SK-N-SH (cell line): ENCODE results near the gene CPXM1. TPM values are rescaled to one million over a fixed set of nuclear protein-coding genes. Genes with fewer than 3 reads are reported as not detected.

Experiments
- CTCF ChIA-PET: fragments of 300-600, 350-600 bp; formaldehyde crosslinking; extraction: SDS; loops from one replicate; lab custom pipeline; 2021; lab: Yijun Ruan, JAX
- POLR2A ChIA-PET: fragments of 350-600 bp; sonication (Branson Sonifier 250); formaldehyde crosslinking; extraction: SDS; loops from one replicate; lab custom pipeline; 2020; ENCODE audit warnings: antibody characterized with exemption, inconsistent platforms; lab: Yijun Ruan, JAX
- DNase-seq: peaks from one replicate; pipeline ENCODE4 v3.0.0; 2012
- H2AFZ ChIP-seq: fragments of 200-600 bp; sonication (generic); 2 replicates; pipeline ENCODE4 v1.8.1; 2016; ENCODE audit warnings: antibody characterized with exemption, mild to moderate bottlenecking, low read depth
- H3F3A ChIP-seq: fragments of 200-600 bp; sonication (generic); replicated peaks from 2 replicates; pipeline ENCODE3; 2016; ENCODE audit warnings: antibody characterized with exemption, mild to moderate bottlenecking; ENCODE audit not compliant: insufficient read depth
- H3K27ac ChIP-seq, 2 experiments: fragments of 200-500 bp in 1 of 2; fragments of 200-600 bp in 1 of 2; sonication (Bioruptor generic) in 1 of 2; sonication (generic), shearing (Covaris generic) in 1 of 2; 2 replicates each; pipeline versions ENCODE4 v1.5.1 to v1.6.1; 2014 to 2016; ENCODE audit warnings: low read depth in 2 of 2, inconsistent platforms in 1 of 2, low read length in 1 of 2, mild to moderate bottlenecking in 1 of 2, mixed read lengths in 1 of 2
- H3K27me3 ChIP-seq: fragments of 200-600 bp; sonication (generic), shearing (Covaris generic); 2 replicates; pipeline ENCODE4 v1.6.1; 2016; ENCODE audit warnings: mixed run types; ENCODE audit not compliant: insufficient read depth
- H3K36me3 ChIP-seq, 2 experiments: fragments of 200-500 bp in 1 of 2; fragments of 200-600 bp in 1 of 2; sonication (Bioruptor generic) in 1 of 2; sonication (generic) in 1 of 2; replicated peaks in 1 of 2; 2 replicates each; pipeline versions ENCODE3 to v1.5.1; 2014 to 2016; ENCODE audit warnings: low read length in 1 of 2, mild to moderate bottlenecking in 1 of 2; ENCODE audit not compliant: insufficient read depth in 2 of 2, control insufficient read depth in 1 of 2
- H3K4me1 ChIP-seq, 2 experiments: fragments of 200-500 bp in 1 of 2; fragments of 200-600 bp in 1 of 2; sonication (Bioruptor generic) in 1 of 2; sonication (generic), shearing (Covaris generic) in 1 of 2; 2 replicates each; pipeline versions ENCODE4 v1.5.1 to v1.6.1; 2014 to 2016; ENCODE audit warnings: low read depth in 1 of 2, low read length in 1 of 2, mixed run types in 1 of 2; ENCODE audit not compliant: insufficient read depth in 2 of 2, control insufficient read depth in 1 of 2
- H3K4me2 ChIP-seq: fragments of 200-600 bp; sonication (generic), shearing (Covaris generic); 2 replicates; pipeline ENCODE4 v1.6.1; 2017; ENCODE audit warnings: mixed run types
- H3K4me3 ChIP-seq, 2 experiments: fragments of 200-500 bp in 1 of 2; fragments of 200-600 bp in 1 of 2; sonication (Bioruptor generic) in 1 of 2; sonication (generic), shearing (Covaris generic) in 1 of 2; 2 replicates each; pipeline versions ENCODE4 v1.5.1 to v1.8.1; 2014 to 2016; ENCODE audit warnings: low read depth in 2 of 2, inconsistent platforms in 1 of 2, low read length in 1 of 2, mild to moderate bottlenecking in 1 of 2, mixed read lengths in 1 of 2, moderate library complexity in 1 of 2
- H3K79me2 ChIP-seq: fragments of 200-600 bp; sonication (generic); 2 replicates; pipeline ENCODE4 v1.8.1; 2017; ENCODE audit warnings: mild to moderate bottlenecking; ENCODE audit not compliant: insufficient read depth
- H3K9ac ChIP-seq: fragments of 200-600 bp; sonication (generic); 2 replicates; pipeline ENCODE4 v1.6.1; 2017; ENCODE audit warnings: mixed run types
- H3K9me2 ChIP-seq: fragments of 200-600 bp; sonication (generic); 2 replicates; pipeline ENCODE4 v1.6.1; 2017; ENCODE audit warnings: mixed run types
- H3K9me3 ChIP-seq: fragments of 200-600 bp; sonication (generic); 2 replicates; pipeline ENCODE4 v1.6.1; 2017; ENCODE audit warnings: mixed run types, mild to moderate bottlenecking, moderate library complexity
- H4K20me1 ChIP-seq: fragments of 200-600 bp; sonication (generic); 2 replicates; pipeline ENCODE4 v1.6.1; 2017; ENCODE audit warnings: mild to moderate bottlenecking, mixed run types; ENCODE audit not compliant: insufficient read depth
- CHD2 ChIP-seq: fragments of 150-350 bp; IDR thresholded peaks from 2 replicates; pipeline ENCODE4 v1.6.1; 2018; ENCODE audit warnings: low read length; ENCODE audit not compliant: partially characterized antibody
- ELF1 ChIP-seq: IDR thresholded peaks from 2 replicates; pipeline ENCODE4 v1.4.0; 2012
- EP300 ChIP-seq, 2 experiments: IDR thresholded peaks; 2 replicates each; pipeline versions ENCODE4 v1.4.0 to v1.6.1; 2012; ENCODE audit warnings: borderline replicate concordance in 1 of 2, low read depth in 1 of 2, low read length in 1 of 2
- EZH2phosphoT487 ChIP-seq: fragments of 200-600 bp; sonication (generic); IDR thresholded peaks from 2 replicates; pipeline ENCODE4 v1.6.1; 2017; ENCODE audit warnings: low read depth, mixed run types, mild to moderate bottlenecking, antibody characterized with exemption, moderate library complexity, borderline replicate concordance
- GABPA ChIP-seq: IDR thresholded peaks from 2 replicates; pipeline ENCODE4 v1.4.0; 2012; ENCODE audit warnings: low read depth, mild to moderate bottlenecking
- MXI1 ChIP-seq: IDR thresholded peaks from 2 replicates; pipeline ENCODE4 v1.6.1; 2012; ENCODE audit warnings: mild to moderate bottlenecking, low read depth, low read length, improper control_type of control experiment
- NRF1 ChIP-seq: IDR thresholded peaks from 2 replicates; pipeline ENCODE4 v1.6.1; 2012; ENCODE audit warnings: low read depth, mild to moderate bottlenecking, low read length
- POLR2AphosphoS5 ChIP-seq: IDR thresholded peaks from 2 replicates; pipeline ENCODE4 v1.6.1; 2012; ENCODE audit warnings: low read depth, low read length
- RFX5 ChIP-seq: IDR thresholded peaks from 2 replicates; pipeline ENCODE4 v1.6.1; 2012; ENCODE audit warnings: mild to moderate bottlenecking, improper control_type of control experiment, low read length
- SIN3A ChIP-seq: IDR thresholded peaks from 2 replicates; pipeline ENCODE4 v1.6.1; 2012; ENCODE audit warnings: low read depth, mild to moderate bottlenecking, low read length, moderate library complexity, borderline replicate concordance
- SMC3 ChIP-seq: IDR thresholded peaks from 2 replicates; pipeline ENCODE4 v1.6.1; 2012; ENCODE audit warnings: low read depth, low read length, improper control_type of control experiment
- TAF1 ChIP-seq: IDR thresholded peaks from 2 replicates; pipeline ENCODE4 v1.6.1; 2012; ENCODE audit warnings: low read depth, mild to moderate bottlenecking, low read length, moderate library complexity, borderline replicate concordance
- USF1 ChIP-seq: IDR thresholded peaks from 2 replicates; pipeline ENCODE4 v1.4.0; 2012; ENCODE audit warnings: low read depth, borderline replicate concordance
- USF2 ChIP-seq: fragments of 150-350 bp; IDR thresholded peaks from 2 replicates; pipeline ENCODE4 v1.6.1; 2017; ENCODE audit warnings: antibody characterized with exemption, low read length, low read depth, borderline replicate concordance
- YY1 ChIP-seq: IDR thresholded peaks from 2 replicates; pipeline ENCODE4 v1.4.0; 2012; ENCODE audit warnings: low read depth, mild to moderate bottlenecking
- WGBS: methylation state at CpG from one replicate; pipeline ENCODE4 v1.1.6; 2017; ENCODE audit warnings: low lambda C conversion rate; 5-methylcytosine and 5-hydroxymethylcytosine counted together
- polyA plus RNA-seq, 3 experiments: library from polyadenylated mRNA; depleted of rRNA; stranded (reverse); fragments of >200 nt; gene quantifications; 2 replicates each; pipeline ENCODE4 v1.2.3, GENCODE V29; 2012
- TF ChIP-seq, protein P1 (sequence below): IDR thresholded peaks from 2 replicates; pipeline ENCODE4 v1.4.0; 2012; ENCODE audit warnings: low read depth

The CPXM1 gene
- polyA plus RNA-seq, 1 of the 3 experiments (the other 2 are of a cell fraction): 99.9 TPM

GRCh38 chr20:2840967-2841531 lies 40.6 kb upstream of the CPXM1 start:
- no peaks in the 10 kb centered on the region for H3K9me3 ChIP-seq
- peak overlapping the region; percentile 75 to 80 for H3K27ac ChIP-seq
- H2AFZ ChIP-seq: peak overlapping the region; percentile 80
- peak overlapping the region; percentile 73 for H3K9ac ChIP-seq
- TF ChIP-seq ELF1: peak; percentile 49; the same call in 1 of the 2 replicates
- TF ChIP-seq, protein P1, sequence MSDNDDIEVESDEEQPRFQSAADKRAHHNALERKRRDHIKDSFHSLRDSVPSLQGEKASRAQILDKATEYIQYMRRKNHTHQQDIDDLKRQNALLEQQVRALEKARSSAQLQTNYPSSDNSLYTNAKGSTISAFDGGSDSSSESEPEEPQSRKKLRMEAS: 0 out of 2 replicates have a peak, but pooled peaks have one; percentile 21
- TF ChIP-seq MXI1: peak; percentile 52; the same call in 1 of the 2 replicates
- TF ChIP-seq YY1: no peak
- peak; percentile 32; the same call in 1 of the 2 replicates for TF ChIP-seq USF1
- TF ChIP-seq CHD2: peak; percentile 15
- TF ChIP-seq, all 33 proteins: peak for 5
- Histone ChIP-seq H3K79me2 (peaks cover 39% of the 10 kb centered on the region; the same call in 1 of the 2 replicates), H3K36me3 (peaks cover 7 to 18% of the 10 kb centered on the region in 2 experiments), H4K20me1 (no peaks in the 10 kb centered on the region), H3K9me2 (no peaks in the 10 kb centered on the region), H3K4me2 (peak overlapping the region; percentile 94), H3F3A (peaks cover 3% of the 10 kb centered on the region), H3K4me3 (peak overlapping the region; percentile 89 to 93), H3K27me3 (no peaks in the 10 kb centered on the region), H3K4me1 (peaks cover 9 to 18% of the 10 kb centered on the region in 2 experiments; a peak in 3 of 4 replicates)
- WGBS: 6% methylated on average over 14 of the region's 33 CpGs
- CTCF ChIA-PET: interaction anchor here (1.2 to 3.8 kb wide), 2 partner anchors 11 kb away, joined by 3 to 12 read pairs; no protein-coding TSS in a partner anchor
- DNase-seq: peak; percentile 85
- POLR2A ChIA-PET: interaction anchor here (1.4 kb wide), 1 partner anchor 10 kb away, joined by 3 read pairs; no protein-coding TSS in a partner anchor

DNA sequence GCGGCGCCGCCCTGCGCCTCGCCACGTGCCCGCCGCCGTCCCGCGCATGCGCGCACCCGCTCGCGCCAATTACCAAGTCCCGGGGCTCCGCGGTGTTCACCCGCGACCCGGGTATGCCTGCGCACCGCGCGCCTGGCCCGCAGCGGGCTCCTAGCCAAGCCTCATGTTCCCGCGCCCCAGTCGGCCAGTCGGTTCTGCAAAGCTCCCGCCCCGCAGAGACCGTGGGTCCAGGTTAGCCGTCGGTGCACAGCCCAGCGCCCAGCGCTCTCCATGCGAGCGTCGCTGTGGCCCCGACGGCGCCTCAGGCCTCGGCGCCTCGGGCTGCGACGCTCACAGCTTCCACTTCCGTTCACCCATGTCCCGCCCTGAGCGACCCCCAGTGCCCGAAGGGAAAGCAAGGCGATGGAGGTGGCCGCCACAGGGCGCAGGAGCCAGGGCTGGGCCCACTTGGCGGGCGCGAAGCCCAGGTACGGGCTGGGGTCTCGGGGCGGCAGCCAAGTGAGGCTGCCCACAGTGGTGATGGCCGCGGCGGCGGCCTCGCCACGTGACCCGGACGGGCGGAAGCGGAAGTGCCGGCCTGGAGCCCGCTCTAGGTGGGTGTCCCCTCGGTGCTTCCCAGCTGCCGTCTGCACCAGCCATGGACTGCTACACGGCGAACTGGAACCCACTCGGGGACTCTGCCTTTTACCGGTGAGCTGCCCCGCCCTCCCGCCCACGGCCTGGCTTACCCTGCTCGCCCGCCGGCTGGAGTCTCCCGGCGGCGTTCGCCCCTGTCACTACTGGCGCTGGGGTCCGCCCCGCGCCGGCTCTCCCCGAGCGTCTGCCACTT lies 39.9 kb upstream of the CPXM1 start, which contains the start of the genes PCED1A and VPS16:
PCED1A (minus strand) TSS at position 518 of the 829 bp plus-strand sequence. CDS start 743 bp downstream, outside the sequence.
VPS16 (plus strand) TSS at position 608 of the 829 bp plus-strand sequence; CDS start at position 638, 30 bp downstream.
- 30% methylated on average over 15 of the region's 98 CpGs for WGBS
- POLR2A ChIA-PET: interaction anchor here (1.4 to 1.5 kb wide), 2 partner anchors 10 to 41 kb away, joined by 3 to 4 read pairs; partner anchors contain the start of gene CPXM1

More for the DNA sequence above, 39.9 kb upstream of the CPXM1 start, which contains the start of the genes PCED1A and VPS16:
- peak within 1 kb of the TSS; percentile 88 for H3K9ac ChIP-seq
- H3K9me2 ChIP-seq: no peaks in the 10 kb centered on the region
- no peaks in the 10 kb centered on the region for H3K27me3 ChIP-seq
- H3K9me3 ChIP-seq: no peaks in the 10 kb centered on the region
- H2AFZ ChIP-seq: peak within 1 kb of the TSS; percentile 100
- peaks cover 3% of the 10 kb centered on the region for H3F3A ChIP-seq
- peak; percentile 84 for TF ChIP-seq TAF1
- TF ChIP-seq EP300 (IDR thresholded peaks at IDR 0.05; ENCODE audit: borderline replicate concordance in 1 of 2, low read depth in 1 of 2, low read length in 1 of 2): no peak; a peak in 1 of 4 replicates
- peak; percentile 91 for TF ChIP-seq GABPA
- TF ChIP-seq USF1: peak; percentile 98
- peak; percentile 98 for TF ChIP-seq YY1
- peak; percentile 98 for TF ChIP-seq ELF1
- TF ChIP-seq NRF1: peak; percentile 40; the same call in 1 of the 2 replicates
- peak; percentile 64; the same call in 1 of the 2 replicates for TF ChIP-seq MXI1
- TF ChIP-seq CHD2: peak; percentile 30
- no peak for TF ChIP-seq RFX5
- peak; percentile 67; the same call in 1 of the 2 replicates for TF ChIP-seq POLR2AphosphoS5
- TF ChIP-seq SIN3A: peak; percentile 64; the same call in 1 of the 2 replicates
- peak; percentile 84 for TF ChIP-seq USF2
- TF ChIP-seq EZH2phosphoT487: no peak
- TF ChIP-seq, protein P1: peak; percentile 93
- no peak for TF ChIP-seq SMC3
- peaks cover 39% of the 10 kb centered on the region; the same call in 1 of the 2 replicates for H3K79me2 ChIP-seq
- H3K4me1 ChIP-seq: peaks cover 9 to 18% of the 10 kb centered on the region in 2 experiments; a peak in 3 of 4 replicates
- H4K20me1 ChIP-seq: no peaks in the 10 kb centered on the region
- CTCF ChIA-PET: interaction anchor here (0.9 to 3.8 kb wide), 3 partner anchors 12 to 32 kb away, joined by 3 to 12 read pairs (median 3); no protein-coding TSS in a partner anchor
- peak within 1 kb of the TSS; percentile 89 to 93 for H3K4me3 ChIP-seq
- DNase-seq: peak; percentile 99
- peak within 1 kb of the TSS; percentile 94 for H3K4me2 ChIP-seq
- H3K36me3 ChIP-seq: peaks cover 7 to 20% of the 10 kb centered on the region in 2 experiments
- H3K27ac ChIP-seq: peak within 1 kb of the TSS; percentile 75 to 80
